CMK (cell line): ENCODE measurements around the gene CUL3.

Source experiments
- DNase-seq: peaks from one replicate; pipeline ENCODE4 v3.0.0-alpha.2; 2010; ENCODE audit warnings: low read depth

CUL3 gene

DNA sequence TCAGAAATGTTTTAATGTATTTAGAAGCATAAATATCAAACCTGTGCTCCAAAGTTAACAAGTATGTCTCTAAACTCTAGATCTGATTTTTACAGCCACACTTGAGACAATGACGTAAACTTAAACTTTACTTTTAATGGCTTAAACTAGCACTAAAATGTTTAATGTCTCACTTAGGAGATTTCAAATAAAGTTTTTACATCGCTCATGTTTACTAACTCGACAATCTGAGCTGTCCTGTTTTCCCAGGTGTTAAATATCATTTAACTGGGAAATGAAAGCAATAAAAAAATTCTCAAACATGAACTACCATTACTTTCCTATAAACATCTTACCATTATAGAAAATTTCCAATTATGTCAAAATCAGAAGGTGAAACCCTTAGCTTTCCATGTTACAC is 113.0 kb downstream of the CUL3 start:
- DNase-seq = no peak

DNA sequence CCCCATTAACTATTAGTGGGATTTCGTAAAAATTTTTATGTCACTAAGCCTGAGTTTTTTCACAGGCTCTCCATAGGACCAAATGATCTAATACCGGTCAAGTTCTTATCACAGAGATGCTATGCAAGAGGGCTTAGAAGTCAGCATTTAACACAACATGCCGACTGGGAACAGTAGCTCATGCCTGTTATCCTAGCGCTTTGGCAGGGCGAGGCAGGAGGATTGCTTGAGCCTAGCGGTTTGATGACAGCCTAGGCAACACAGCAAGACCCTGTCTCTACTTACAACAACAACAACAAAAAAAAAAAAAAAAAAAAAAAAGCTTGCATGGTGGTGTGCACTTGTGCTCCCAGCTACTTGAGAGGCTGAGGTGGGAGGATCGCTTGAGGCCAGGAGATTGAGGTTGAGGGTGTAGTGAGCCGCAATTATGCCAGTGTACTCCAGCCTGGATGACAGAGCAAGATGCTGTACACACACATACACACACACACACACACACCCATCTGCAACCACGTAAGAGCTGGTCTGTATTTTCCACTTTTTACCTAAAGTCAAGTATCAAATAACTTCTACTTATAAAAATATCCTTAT is 115.7 kb downstream of the CUL3 start:
- no peak for DNase-seq

DNA sequence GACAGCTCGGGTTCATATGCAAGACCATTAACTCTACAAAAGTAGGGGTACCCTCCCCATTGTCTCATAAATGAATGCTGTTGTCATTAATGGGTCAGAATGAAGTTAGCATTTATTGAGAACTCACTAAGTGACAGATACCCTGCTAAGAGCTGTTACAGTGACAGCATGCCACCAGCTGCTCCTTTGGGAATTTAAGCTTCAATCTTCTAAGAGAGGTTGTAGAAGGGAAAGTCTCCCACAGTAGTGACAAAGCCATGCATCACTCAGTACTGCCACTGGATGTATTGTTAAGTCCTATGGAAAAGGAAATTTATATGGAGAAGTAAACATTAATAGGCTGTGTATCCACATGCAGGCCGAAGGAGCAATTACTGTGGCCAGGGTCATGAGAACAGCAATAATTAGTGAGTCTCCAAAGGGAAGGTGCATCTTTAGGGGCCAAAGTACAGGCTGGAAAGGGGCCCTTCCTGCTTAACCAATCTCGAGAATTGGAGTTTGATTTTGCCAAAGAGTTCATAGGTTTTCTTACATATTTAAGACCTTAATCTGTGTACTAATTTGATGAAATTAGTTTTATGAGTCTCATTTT is 118.8 kb downstream of the CUL3 start:
- no peak for DNase-seq

GRCh38 chr2:224461391-224461790 is 123.8 kb downstream of the CUL3 start:
- no peak for DNase-seq

DNA sequence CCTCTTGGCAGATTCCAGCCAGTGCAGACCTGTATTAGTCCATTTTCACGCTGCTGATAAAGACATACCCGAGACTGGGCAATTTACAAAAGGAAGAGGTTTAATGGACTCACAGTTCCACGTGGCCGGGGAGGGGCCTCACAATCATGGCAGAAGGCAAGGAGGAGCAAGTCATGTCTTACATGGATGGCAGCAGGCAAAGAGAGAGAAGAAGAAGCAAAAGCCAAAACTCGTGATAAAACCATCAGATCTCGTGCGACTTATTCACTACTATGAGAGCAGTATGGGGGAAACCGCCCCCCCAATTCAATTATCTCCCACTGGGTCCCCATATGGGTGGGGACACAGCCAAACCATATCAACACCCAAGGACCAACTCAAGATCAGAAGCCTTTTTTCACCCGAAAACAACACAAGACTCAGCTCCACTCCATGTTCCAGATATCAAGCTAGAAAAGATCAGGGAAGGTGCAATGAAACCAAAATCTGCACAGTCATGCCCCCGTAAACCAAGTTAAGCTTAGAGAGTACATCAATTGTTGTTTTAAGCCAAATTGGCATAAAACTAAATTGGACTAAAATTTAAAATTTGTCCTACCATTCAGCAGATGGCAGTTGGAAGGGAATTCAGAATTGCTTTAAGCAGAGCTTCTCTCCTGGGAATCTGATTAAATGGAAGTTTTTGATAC is 127.6 kb downstream of the CUL3 start:
- no peak for DNase-seq

- DNase-seq = no peak
Measured at GRCh38 chr2:224453892-224454291, 131.3 kb downstream of the CUL3 start.

- no peak for DNase-seq
Measured at GRCh38 chr2:224449212-224450147, 135.7 kb downstream of the CUL3 start.

- DNase-seq = no peak
Measured at GRCh38 chr2:224448236-224448635, 136.9 kb downstream of the CUL3 start.

- no peak for DNase-seq
Measured at GRCh38 chr2:224444783-224445182, 140.4 kb downstream of the CUL3 start.

DNA sequence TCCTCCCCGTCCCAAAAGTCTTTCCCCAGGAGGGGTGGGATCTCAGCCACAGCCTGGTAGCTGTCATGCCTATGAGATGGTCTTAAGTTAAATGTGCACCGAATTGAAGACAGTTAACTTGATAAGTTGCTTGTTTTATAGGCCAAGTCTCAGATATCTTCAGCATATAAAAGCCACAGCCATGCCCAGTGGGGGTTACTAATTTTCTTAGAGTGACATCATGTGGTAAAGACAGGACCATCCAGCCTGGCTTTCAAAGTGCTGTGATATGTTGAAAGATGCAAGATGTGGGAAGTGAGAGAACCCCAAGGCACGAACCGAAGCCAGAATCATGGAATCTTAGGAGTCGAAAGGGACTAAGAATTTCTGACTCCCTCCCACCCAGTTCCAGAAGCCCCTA is 141.1 kb downstream of the CUL3 start:
- DNase-seq = no peak

DNA sequence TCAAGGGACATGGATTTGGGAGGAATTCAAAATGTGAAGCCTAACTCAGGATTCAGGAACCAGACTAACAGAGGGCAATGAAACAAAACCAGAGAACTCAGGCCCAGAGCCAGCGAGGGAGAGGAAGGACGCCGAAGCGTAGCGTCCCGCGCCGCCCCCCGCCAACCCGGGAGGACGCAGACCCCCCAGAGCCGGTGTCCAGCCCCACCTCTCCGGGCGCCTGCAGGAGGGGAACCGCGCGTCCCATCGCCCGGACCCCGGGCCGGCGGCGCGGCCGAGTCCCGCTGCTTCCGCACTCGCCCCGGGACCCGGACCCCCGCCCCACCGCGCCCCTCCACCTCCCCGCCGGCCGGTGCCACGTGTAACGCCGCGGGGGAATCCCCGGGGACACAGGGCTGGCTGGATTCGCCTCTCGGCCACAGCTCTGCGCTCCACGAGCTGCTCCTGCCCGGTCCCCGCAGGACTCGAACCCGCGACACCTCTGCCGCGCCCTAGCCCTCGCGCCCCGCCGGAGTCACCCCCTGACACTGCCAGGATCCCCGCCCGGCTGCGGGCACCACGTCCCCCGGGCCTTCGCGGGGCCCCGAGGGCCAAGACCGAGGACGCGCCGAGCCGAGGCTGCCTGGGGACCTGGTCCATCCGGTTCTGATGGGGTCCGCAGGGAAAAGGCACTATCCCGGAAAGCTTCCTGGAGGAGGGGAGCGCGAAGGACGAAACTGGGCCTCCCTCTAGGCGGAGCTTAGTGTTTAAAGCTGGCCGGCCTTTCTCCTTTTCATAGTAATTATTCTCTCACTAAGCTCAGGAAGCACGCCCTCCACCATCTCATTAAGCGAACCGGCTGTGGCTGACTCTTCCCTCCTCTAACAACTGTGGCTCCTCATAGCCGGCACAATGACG is 142.8 kb downstream of the CUL3 start:
- DNase-seq = no peak

GRCh38 chr2:224440988-224441387 is 144.2 kb downstream of the CUL3 start:
- DNase-seq = no peak

- no peak for DNase-seq
Measured at GRCh38 chr2:224438726-224439125, 146.4 kb downstream of the CUL3 start.

DNA sequence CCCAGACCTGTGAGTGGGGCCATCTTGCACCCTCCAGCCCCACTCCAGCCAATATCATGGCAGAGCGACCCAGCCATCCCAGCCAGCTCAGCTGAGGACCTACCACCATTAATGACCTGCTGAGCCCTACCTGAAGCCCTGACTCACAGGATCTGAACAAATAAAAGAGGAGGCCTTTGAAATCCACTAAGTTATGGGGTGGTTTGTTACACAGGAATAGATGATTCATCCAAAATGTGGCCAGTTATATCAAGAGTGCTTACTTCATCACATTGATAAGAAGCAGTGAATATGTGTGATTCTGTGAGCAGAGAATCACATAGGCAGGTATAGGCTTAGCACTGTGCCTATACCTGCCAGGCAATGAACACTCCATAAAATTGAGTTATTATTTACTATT is 148.5 kb downstream of the CUL3 start:
- no peak for DNase-seq

- DNase-seq = no peak
Measured at GRCh38 chr2:224434618-224435017, 150.5 kb downstream of the CUL3 start.

- DNase-seq = no peak
Measured at GRCh38 chr2:224433442-224433841, 151.7 kb downstream of the CUL3 start.

DNA sequence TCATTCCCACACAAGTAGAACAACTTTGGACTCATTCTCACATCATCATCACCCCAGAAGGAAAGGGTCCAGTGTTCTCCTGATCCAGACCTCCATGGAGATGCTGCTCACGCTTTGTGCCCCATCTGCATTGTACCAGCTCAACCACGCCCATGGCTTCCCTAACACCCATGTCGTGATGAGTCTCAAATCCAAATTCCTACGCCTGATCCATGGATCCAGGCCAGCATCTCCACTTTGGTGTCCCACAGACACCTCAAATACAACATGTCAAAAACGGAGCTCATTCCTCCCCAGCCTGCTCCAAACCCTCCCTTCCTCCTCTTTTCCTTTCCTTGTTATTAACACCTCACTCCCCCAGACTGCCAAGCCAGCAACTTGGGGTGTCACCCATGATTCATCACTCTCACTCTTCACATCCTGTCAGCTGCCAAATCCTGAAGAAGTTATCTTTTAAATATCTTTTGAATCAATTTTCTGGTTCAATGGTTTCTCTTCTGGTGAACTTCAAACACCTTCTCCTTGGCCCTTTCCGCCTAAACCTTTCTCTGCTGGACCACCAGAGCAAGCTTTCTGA is 153.1 kb downstream of the CUL3 start:
- no peak for DNase-seq

DNA sequence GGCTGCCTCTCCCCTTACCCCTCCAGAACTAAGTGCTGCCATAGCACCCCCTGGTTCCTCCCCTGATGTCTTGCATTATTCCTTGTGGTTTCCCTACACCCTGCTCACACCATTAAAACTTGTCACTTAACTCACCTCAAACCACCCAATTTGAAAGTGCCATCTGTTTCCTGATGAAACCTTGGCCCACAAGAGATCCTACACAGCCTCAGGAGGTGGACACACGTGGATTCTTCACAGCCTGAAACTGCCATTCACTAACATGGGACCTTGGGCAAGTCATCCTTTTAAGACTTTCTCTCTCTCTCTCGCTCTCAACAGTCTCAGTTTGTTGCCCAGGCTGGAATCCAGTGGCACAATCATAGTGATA is 155.7 kb downstream of the CUL3 start:
- no peak for DNase-seq

- DNase-seq = no peak
Measured at GRCh38 chr2:224428787-224429440, 156.2 kb downstream of the CUL3 start.

DNA sequence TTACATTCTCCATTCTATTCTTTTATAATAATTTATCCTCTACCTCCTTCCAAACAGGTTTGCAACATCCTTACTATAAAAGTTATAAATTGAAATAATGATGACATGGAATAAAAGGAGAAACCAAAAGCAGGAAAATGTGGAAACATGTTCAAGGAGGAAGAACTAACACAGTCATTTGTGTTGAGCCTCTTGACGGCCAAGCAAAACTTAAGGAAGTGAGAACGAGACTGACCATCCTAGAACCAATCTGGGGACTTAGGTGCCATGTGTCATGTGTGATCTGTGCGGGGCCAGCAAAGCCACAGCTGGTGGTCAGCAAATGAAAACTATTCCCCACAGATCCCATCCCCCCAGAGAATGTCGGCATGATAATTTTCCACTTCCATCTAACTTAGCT is 157.7 kb downstream of the CUL3 start:
- DNase-seq = no peak

DNA sequence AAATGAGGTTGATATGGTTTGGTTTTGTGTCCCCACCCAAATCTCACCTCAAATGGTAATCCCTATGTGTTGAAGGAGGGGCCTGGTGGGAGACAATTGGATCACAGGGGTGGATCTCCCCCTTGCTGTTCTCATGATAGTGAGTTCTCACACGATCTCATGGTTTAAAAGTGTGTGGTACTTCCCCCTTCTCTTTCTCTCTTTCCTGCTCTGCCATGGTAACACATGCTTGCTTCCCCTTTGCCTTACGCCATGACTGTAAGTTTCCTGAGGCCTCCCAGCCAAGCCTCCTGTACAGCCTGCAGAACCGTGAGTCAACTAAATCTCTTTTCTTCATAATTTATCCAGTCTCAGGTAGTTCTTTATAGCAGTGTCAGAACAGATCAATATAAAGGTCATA is 158.5 kb downstream of the CUL3 start:
- DNase-seq = no peak
